Neural cell (in vitro differentiated cells): Measurements from ENCODE around the gene TAP1. TPM values are rescaled to one million over a fixed set of nuclear protein-coding genes. Genes with fewer than 3 reads are reported as not detected.

Experiments
- H2AFZ ChIP-seq: fragments of 200-600, 300-800 bp; sonication (generic), shearing (Covaris generic); 2 replicates; pipeline ENCODE4 v1.6.0; 2014; ENCODE audit warnings: low read depth, mild to moderate bottlenecking, antibody characterized with exemption, low read length, moderate library complexity
- H3F3A ChIP-seq: fragments of 200-600 bp; shearing (Covaris generic); 2 replicates; pipeline ENCODE4 v1.6.1; 2016; ENCODE audit warnings: mild to moderate bottlenecking, moderate library complexity, mixed read lengths, antibody characterized with exemption, low read length; ENCODE audit not compliant: insufficient read depth, poor library complexity, severe bottlenecking
- H3K27ac ChIP-seq: fragments of 200-600, 300-800 bp; sonication (generic), shearing (Covaris generic); 2 replicates; pipeline ENCODE4 v1.5.1; 2014; ENCODE audit warnings: mild to moderate bottlenecking, low read length, moderate library complexity
- H3K27me3 ChIP-seq: fragments of 300-800, 200-600 bp; sonication (generic), shearing (Covaris generic); 2 replicates; pipeline ENCODE4 v1.6.0; 2014; ENCODE audit warnings: mild to moderate bottlenecking, low read depth, low read length, moderate library complexity; ENCODE audit not compliant: insufficient read depth
- H3K36me3 ChIP-seq: fragments of 300-800, 200-600 bp; sonication (generic), shearing (Covaris generic); 2 replicates; pipeline ENCODE4 v1.5.1; 2014; ENCODE audit warnings: mild to moderate bottlenecking, antibody characterized with exemption, low read length, moderate library complexity; ENCODE audit not compliant: insufficient read depth
- H3K4me2 ChIP-seq: fragments of 300-800, 200-600 bp; sonication (generic), shearing (Covaris generic); 2 replicates; pipeline ENCODE4 v1.6.0; 2014; ENCODE audit warnings: mild to moderate bottlenecking, low read length
- H3K4me3 ChIP-seq: fragments of 300-800, 200-600 bp; sonication (generic), shearing (Covaris generic); 2 replicates; pipeline ENCODE4 v1.5.1; 2014; ENCODE audit warnings: mild to moderate bottlenecking, low read length, moderate library complexity
- H3K79me2 ChIP-seq: fragments of 200-600 bp; shearing (Covaris generic); replicated peaks from 2 replicates; pipeline ENCODE4 v1.6.0; 2014; ENCODE audit warnings: mild to moderate bottlenecking, low read length, moderate library complexity; ENCODE audit not compliant: insufficient read depth
- H3K9ac ChIP-seq: fragments of 300-800, 200-600 bp; sonication (generic), shearing (Covaris generic); 2 replicates; pipeline ENCODE4 v1.6.1; 2016; ENCODE audit warnings: mild to moderate bottlenecking, low read length, mixed read lengths
- H3K9me2 ChIP-seq: fragments of 200-600 bp; shearing (Covaris generic); 2 replicates; pipeline ENCODE4 v1.6.1; 2016; ENCODE audit warnings: mild to moderate bottlenecking, low read length, mixed read lengths; ENCODE audit not compliant: insufficient read depth
- H3K9me3 ChIP-seq: fragments of 200-600, 300-800 bp; sonication (generic), shearing (Covaris generic); 2 replicates; pipeline ENCODE4 v1.6.1; 2016; ENCODE audit warnings: mild to moderate bottlenecking, mixed run types, low read length, moderate library complexity, mixed read lengths
- H4K20me1 ChIP-seq: fragments of 200-600 bp; shearing (Covaris generic); 2 replicates; pipeline ENCODE4 v1.6.1; 2016; ENCODE audit warnings: mild to moderate bottlenecking, mixed run types; ENCODE audit not compliant: insufficient read depth
- CTCF ChIP-seq: fragments of 450-650 bp; IDR thresholded peaks from 2 replicates; pipeline ENCODE4 v1.5.1; 2014; ENCODE audit warnings: antibody characterized with exemption, mild to moderate bottlenecking, moderate library complexity; ENCODE audit not compliant: poor library complexity, severe bottlenecking
- EP300 ChIP-seq: fragments of 450-650 bp; conservative IDR thresholded peaks from 2 replicates; pipeline ENCODE4 v1.6.1; 2014; ENCODE audit warnings: antibody characterized with exemption, mild to moderate bottlenecking, moderate library complexity; ENCODE audit not compliant: poor library complexity, severe bottlenecking
- EZH2 ChIP-seq: fragments of 200-600, 300-800 bp; shearing (Covaris generic), sonication (generic); IDR thresholded peaks from 2 replicates; pipeline ENCODE4 v1.6.1; 2014; ENCODE audit warnings: antibody characterized with exemption, low read length, borderline replicate concordance, mild to moderate bottlenecking; ENCODE audit not compliant: insufficient read depth, poor library complexity, severe bottlenecking
- MXI1 ChIP-seq: fragments of 450-650 bp; conservative IDR thresholded peaks from 2 replicates; pipeline ENCODE4 v1.6.1; 2014; ENCODE audit warnings: antibody characterized with exemption, mild to moderate bottlenecking; ENCODE audit not compliant: poor library complexity, severe bottlenecking
- POLR2AphosphoS5 ChIP-seq: IDR thresholded peaks from 2 replicates; pipeline ENCODE4 v1.6.1; 2012
- RAD21 ChIP-seq: fragments of 450-650 bp; conservative IDR thresholded peaks from 2 replicates; pipeline ENCODE4 v1.6.1; 2014; ENCODE audit warnings: antibody characterized with exemption, mild to moderate bottlenecking, moderate library complexity
- REST ChIP-seq: IDR thresholded peaks from 2 replicates; pipeline ENCODE4 v1.6.1; 2012; ENCODE audit warnings: borderline replicate concordance
- SMC3 ChIP-seq: fragments of 450-650 bp; conservative IDR thresholded peaks from 2 replicates; pipeline ENCODE4 v1.6.1; 2014; ENCODE audit warnings: antibody characterized with exemption, mild to moderate bottlenecking, moderate library complexity; ENCODE audit not compliant: poor library complexity
- TAF1 ChIP-seq: IDR thresholded peaks from 2 replicates; pipeline ENCODE4 v1.6.1; 2012; ENCODE audit warnings: low read depth
- polyA plus RNA-seq: library from polyadenylated mRNA; depleted of rRNA; stranded (reverse); fragments of >200 nt; gene quantifications from 2 replicates; pipeline ENCODE4 v1.2.3, GENCODE V29; 2014

TAP1 gene
- polyA plus RNA-seq, 1 donor from 2014 or later, result not detected

- Histone ChIP-seq H3K9ac (no peak overlapping the region), H3K9me2 (no peaks in the 10 kb centered on the region), H3K79me2 (no peaks in the 10 kb centered on the region), H3K27ac (no peak overlapping the region), H3K27me3 (no peaks in the 10 kb centered on the region), H3K9me3 (no peaks in the 10 kb centered on the region), H3F3A (no peaks in the 10 kb centered on the region), H2AFZ (no peak overlapping the region), H3K4me2 (no peak overlapping the region), H4K20me1 (no peaks in the 10 kb centered on the region), H3K36me3 (no peaks in the 10 kb centered on the region), H3K4me3 (no peak overlapping the region)
- TF ChIP-seq REST, result no peak
These were observed 19.8 kb downstream of the TAP1 start for GRCh38 chr6:32833664-32834063.

GRCh38 chr6:32832535-32832934 is 21.0 kb downstream of the TAP1 start:
- no peak overlapping the region for H2AFZ ChIP-seq
- H3K4me2 ChIP-seq, result no peak overlapping the region
- H4K20me1 ChIP-seq, result no peaks in the 10 kb centered on the region
- TF ChIP-seq TAF1 (no peak), MXI1 (no peak), CTCF (no peak), EZH2 (no peak), SMC3 (no peak), REST (no peak), POLR2AphosphoS5 (no peak), EP300 (no peak), RAD21 (no peak)
- no peaks in the 10 kb centered on the region for H3K27me3 ChIP-seq
- no peaks in the 10 kb centered on the region for H3F3A ChIP-seq
- no peak overlapping the region for H3K9ac ChIP-seq
- H3K9me3 ChIP-seq, result no peaks in the 10 kb centered on the region
- H3K79me2 ChIP-seq, result no peaks in the 10 kb centered on the region
- H3K9me2 ChIP-seq, result no peaks in the 10 kb centered on the region
- H3K4me3 ChIP-seq, result no peak overlapping the region
- no peaks in the 10 kb centered on the region for H3K36me3 ChIP-seq
- H3K27ac ChIP-seq, result no peak overlapping the region
